Measurements from ENCODE around the gene GRIK1. TPM values are rescaled to one million over a fixed set of nuclear protein-coding genes. Genes with fewer than 3 reads are reported as not detected.
A peak's percentile ranks its signal among the peaks of the same experiment; 100 is the strongest.

GRIK1 gene
- total RNA-seq, 1 donor, result not detected

DNA sequence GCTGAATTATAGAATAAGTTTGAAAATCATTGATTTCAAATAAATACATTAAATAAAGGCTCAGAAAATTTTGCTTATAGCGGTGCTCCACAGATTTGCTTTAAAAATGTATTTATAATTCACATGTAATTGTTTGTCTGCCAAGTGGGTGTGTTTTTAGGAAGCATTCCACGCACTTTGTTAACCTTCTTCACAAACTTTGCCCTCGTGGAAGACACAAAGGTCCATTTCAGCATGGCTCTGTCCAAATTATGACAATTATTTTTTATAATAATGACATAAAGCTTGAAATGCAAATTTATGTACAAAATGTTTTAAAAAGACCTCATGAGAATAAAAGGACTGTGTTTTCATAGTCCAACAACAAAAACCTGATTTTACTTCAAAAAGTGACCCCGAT, 146.1 kb downstream of the GRIK1 start:
- DNase-seq (ENCODE audit: low read depth in 2 of 3, low spot score in 2 of 3), result no peak

DNA sequence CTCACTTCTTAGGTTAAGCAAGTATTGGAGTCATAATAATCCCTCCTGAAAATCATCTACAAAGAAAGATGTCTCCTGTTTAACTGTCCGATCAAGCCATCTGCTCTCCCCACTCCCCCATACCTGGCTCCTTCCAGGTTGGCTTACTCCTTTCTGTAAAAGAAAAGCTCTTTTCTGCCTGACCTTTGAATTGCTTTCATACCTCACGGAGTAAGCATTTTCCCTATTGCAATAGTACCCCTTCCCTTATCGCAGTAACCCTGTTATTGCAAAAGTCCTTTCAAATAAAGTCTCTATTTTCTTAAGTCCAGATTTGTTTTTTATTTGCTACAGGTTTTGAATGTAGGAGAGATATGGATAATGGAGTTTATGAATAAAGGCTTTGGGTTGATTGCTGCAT, 150.4 kb downstream of the GRIK1 start:
- DNase-seq (ENCODE audit: low read depth in 2 of 3, low spot score in 2 of 3), result no peak

DNA sequence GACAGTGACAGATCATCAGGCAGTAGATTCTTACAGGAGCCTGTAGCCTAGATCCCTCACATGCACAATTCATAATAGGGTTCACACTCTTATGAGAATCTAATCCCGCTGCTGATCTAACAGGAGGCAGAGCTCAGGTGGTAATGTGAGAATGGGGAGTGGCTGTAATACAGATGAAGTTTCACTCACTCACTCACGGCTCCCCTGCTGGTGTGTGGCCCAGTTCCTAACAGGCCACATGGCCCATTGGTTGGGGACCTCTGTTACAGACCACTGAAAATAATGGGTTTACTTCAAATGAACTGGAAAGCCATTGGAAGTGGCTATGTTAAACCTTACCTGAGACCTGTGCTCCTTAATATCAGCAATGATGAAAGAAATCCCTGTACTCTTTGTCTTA, 151.0 kb downstream of the GRIK1 start:
- no peak for DNase-seq (ENCODE audit: low read depth in 2 of 3, low spot score in 2 of 3)

DNA sequence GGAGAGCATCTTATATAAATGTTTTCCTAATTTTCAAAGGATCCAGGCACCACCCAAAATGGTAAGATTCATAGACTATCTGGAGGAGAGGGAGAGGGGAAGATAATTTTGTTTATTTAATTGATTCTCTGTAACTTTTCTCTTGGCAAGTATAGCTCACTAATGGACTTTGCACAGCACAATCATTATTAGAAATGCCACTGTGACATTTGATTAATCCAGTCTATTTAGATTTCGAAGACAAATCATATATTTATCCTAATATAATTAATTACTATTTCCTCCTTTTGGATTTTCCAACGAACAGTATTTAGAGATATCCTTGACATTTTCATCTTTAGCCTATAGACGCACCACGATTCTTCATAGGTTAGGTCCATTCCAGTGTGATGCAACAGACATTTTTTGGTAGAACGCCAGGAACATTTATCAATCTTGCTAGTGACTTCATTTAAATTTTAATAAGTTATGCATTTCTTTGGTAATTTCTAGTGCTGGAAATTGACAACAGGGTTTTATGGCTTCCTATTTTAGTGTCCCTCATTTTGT, 152.4 kb downstream of the GRIK1 start:
- no peak for DNase-seq (ENCODE audit: low read depth in 2 of 3, low spot score in 2 of 3)

DNA sequence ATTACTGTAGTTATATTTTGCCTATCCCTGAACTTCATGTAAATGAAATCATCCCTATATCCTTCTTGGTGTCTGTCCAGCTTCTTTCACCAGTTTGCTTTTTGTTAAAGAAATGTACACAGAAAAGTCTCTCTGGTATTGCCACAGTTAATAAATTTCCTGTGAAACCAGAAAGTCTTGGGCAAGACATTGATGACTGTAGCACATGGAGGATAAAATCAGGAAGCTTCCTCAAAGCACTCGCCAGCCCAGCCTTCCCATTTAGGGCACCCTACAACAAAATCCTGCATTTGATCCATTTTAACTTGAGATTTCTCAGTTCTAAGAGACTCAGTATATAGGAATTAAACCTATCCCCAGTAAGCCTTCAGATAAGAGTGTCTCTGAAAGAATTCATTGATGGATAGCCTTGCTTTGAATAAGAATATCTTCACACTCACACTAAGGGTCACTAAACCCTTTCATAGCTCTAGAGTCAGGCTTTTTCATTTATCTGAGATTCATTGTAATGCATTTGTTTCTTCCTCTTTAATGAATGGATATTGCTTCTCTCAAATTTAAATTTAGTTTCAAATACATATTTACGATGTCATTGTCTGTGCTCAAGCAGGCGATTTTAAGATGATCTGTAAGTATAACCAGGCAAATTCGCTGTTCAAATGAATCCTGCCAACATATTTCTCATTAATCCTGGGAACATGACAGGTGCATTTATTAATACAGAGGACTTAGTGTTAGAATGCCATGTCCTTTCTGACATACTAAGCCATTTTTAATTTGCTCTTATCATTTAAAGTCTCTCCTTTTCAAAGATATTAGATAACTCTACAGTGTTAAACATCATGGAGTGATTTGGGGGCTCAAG, 153.1 kb downstream of the GRIK1 start:
- DNase-seq (ENCODE audit: low read depth in 2 of 3, low spot score in 2 of 3), result no peak

DNA sequence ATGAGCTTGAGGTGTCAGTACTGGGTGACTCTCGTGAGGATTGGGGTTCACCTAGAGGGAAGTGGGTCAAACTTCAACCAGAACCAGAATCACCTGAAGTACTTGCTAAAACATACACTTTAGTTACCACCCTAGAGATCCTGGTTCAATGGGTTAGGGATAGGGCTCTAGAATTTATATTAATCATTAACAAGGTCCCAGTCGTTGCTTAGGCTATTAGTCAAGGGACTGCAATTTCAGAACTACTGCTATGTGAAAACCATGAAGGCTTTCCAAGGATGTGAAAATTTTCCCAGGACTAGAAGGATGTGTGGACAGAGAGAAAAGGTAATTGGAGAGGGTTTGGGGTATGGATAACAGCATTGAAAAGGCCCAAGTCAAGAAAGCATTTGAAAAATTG, 162.6 kb downstream of the GRIK1 start:
- no peak for DNase-seq (ENCODE audit: low read depth in 2 of 3, low spot score in 2 of 3)

DNA sequence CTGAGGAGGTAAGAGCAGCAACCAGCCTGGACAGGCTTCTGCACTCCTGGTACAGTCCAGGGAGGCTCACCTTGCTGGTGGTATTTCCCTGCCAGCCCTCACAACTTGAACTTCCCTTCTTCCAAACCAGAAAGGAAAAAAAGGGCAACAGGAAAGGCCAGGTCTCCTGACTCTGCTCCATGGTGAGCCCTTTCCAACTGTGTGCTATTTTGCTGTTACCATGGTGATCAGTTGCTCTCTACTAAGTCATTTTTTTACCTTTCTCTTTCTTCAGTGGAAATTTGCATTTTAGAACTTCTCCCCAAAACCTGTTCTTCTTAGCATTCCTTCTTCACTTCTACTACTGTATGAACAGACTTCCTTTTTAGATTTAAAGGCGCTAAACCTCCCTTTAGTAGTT, 164.3 kb downstream of the GRIK1 start:
- no peak for DNase-seq (ENCODE audit: low read depth in 2 of 3, low spot score in 2 of 3)

DNA sequence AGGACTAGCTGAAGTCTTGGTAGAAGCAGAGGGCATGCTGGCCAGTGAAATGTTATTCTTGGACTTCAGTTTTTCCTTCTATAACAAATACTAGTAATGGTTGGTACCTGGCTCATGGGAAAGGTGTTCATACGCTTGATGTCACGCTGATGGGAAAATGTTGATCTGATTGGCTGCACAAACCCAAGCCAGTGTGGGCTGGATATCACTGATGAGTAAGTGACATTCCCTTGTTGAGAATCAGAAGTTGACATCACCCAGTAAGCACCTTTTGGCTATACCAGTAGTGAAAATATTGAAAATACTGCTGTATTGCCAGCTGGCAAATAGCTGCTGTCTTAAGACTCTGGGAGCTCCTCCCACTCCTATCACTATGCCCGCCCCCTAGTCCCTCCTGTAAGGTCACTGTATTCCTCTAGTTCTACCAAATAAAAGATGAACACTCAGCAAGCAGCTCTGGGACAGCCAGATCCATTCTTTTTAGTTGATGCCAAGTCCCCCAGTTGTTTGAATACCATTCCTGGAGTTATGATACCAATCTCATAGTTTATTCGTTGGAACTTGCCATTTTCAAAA, 168.2 kb downstream of the GRIK1 start:
- DNase-seq (ENCODE audit: low read depth in 2 of 3, low spot score in 2 of 3), result no peak

DNA sequence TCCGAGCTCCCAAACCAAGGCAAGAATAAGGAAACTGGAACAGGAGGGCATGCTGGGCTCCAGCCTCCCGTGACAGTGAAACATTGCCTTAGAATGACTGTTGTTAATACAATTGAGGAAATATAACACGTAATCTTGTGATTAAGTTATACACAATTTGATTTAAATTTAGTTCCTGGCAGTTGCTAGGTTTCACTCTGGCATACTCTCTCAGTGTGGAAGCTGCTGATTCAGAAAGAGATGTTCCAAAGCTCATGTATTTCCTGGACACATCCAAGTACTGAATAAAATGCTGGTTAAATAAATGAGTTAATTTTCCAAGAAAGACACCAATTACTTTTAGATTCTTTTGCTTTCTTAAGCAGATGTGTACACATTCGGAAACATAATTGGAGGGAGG, 176.1 kb downstream of the GRIK1 start:
- no peak for DNase-seq (ENCODE audit: low read depth in 2 of 3, low spot score in 2 of 3)

DNA sequence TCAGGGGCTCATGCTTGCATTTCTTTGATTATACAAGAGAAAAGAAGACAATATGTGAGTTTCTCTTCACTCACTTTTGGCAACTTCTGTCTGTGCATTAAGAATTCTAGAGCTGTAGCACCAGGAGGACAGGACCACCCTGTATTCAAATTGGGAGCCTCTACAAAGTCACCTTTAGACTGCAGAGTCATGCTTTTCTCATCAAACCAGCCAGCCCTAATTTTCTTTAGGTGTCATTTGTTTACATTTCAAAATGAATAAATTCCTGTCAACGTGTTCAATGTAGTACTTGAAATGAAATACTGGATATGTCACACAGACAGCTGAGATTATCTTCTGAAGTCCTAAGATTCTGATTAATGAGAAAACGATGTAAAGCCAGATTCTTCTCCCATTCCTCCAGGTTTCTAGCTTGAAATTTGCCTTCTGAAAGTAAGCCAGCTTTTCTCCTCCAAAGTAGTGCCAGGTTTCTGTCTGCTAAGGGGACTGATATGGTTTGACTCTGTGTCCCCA, 177.2 kb downstream of the GRIK1 start:
- DNase-seq (ENCODE audit: low read depth in 2 of 3, low spot score in 2 of 3), result no peak

DNA sequence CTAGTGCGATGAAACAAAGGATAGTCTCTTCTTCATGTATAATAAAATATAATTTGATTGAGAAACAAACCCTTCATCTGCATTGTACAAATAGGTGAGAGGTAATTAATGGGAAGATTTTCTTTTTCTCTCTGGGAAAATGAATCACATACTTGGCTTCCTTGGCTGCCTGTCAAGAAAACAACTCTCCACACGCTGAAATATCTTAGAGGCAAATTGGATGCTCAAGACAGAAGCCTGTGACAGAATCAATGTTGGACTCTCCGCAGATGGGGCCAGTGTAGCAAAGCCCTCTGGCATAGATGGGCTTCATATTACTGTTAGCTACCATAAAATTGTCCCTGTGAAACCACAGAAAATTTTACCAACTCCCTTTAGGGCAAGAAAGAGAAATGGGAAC, 186.6 kb downstream of the GRIK1 start:
- no peak for DNase-seq (ENCODE audit: low read depth in 2 of 3, low spot score in 2 of 3)

DNA sequence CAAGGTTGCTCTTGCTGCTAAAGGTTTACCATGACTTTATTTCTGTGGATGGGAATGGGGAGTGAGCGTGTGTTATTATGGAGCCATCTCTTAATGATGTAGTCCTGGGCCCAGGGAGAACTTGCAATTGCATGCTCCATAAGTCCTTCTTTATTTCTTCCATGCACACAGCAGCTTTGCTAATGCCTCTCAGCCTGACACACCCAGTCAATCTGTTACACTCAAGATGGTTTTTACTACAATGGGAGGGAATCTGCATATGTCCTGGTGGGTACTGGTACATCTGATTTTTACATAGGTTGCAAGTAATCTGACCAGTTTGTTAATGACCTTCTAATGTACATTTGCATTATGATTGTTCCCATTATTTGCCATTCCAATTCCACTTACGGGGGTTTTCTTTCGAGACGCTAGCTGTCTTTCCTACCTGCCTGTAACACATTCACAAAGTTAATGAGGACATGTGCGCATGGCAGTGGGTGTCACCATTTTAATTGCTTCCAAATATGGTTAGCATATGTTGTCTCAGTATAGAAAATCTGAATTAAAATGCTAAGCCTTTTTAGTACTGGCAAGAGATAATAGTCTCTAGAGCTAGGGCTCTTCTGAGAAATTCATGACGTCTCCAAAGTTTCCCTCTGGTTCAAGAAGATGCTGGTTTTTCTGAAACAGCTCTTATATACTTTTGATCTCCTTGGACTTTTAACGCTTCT, 188.2 kb downstream of the GRIK1 start:
- DNase-seq (ENCODE audit: low read depth in 2 of 3, low spot score in 2 of 3), result no peak

DNA sequence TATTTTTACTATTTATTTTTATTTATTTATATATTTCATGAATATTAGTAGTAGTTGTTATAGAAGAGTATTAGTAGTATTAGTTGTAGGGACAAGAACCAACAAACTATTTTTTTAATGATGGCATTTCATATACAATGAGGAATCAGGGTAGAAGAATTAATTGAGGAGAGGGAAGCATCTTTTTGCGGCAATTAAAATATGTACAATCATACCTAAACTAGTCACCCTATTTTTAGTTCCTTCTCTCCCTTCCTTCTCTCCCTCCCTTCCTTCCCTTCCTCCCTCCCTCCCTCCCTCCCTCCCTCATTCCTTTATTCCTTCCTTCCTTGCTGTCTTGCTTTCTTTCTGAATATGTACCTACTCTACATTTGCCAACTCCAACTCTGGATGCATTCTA, 189.8 kb downstream of the GRIK1 start:
- DNase-seq (ENCODE audit: low read depth in 2 of 3, low spot score in 2 of 3), result no peak

DNA sequence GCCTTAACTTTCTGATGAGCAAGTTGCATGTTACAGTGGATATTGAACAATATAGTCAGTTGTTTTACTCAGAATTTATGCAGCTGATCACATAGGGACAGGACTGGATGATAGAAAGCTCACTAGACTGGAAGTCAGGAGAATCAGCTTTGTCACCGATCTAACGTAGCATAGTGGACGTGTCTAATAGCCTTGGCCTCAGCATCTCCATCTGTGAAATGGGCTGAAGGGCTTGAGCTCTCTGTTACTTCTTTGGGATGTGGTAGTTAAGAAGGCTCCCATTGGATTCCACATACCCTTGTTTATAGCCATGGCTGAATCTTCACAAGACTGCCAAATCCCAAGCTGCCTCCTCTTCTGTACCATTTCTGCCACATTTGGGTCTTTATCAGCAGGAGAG, 190.6 kb downstream of the GRIK1 start:
- DNase-seq (ENCODE audit: low read depth in 2 of 3, low spot score in 2 of 3), result no peak

DNA sequence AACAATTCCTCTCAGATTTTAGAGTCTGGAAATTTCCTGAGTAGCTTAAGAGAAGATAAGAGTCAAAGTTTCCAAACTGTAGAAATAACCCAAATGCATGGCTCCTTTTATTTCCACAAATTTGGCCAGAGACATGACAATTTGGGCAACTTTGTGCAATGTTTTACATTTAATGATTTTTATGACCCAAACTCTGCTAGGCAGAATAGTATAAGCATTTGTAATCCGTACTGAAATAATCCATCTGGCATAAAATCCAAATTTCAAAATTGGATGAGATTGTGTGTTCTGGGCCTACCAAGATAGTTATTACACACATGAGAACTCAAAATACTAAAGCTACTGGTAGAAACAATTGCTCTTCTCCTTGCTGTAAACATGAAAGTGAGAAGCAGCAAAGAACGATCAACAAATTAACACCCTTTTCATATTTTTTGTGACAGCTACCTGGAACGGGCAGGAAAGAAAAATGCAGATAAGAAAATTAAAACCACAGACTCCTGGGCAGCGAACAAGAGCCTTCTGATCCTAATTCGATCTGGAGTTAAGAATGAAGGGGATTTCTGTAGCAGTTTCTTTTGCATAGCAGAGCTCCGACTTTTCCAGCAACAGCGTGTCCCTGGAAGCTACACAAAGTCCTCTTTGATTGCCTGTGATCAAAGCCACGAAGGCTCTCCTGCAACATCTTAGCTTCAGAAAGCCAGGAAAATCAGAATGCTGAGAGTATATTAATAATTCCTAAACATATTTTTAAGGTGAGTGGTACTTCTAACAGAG, 191.2 kb downstream of the GRIK1 start:
- no peak for DNase-seq (ENCODE audit: low read depth in 2 of 3, low spot score in 2 of 3)

DNA sequence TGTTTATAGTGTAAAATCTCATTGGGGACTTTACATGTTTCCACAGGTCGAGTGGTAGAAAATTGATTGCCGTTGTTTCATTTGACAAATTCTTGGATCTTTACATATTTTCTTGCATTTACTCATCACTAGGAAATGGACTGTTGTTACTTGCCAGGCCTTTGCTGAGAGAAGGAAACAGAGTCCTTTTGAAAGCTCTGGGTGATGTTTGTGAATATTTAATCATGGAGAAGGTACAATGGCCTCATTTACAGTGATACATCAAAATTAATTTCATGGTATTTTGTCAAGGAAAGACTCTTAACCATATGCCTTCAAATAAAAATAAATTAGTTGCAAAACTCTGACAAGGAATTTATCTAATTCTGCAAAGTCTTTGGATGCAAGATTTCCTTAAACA, 198.0 kb downstream of the GRIK1 start:
- DNase-seq (ENCODE audit: low read depth in 2 of 3, low spot score in 2 of 3), result no peak

DNA sequence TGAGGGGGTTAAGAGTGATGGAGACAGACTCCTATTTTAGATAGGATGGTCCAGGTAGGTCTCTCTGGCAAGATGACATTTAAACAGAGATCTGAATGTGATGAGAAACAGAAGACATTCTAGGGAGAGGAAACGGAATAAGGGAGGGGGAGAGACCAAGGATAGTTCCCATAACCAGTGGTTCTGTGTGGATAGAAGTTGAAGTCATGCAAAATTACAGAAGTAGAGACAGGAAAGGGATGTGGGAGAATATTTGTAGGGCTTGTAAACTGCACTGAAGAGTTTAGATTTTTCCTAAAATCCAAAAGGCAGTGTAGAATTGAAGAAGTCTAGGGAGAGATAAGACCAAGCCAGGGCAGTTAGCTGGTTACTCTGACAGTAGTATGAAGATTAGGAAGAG, 200.6 kb downstream of the GRIK1 start:
- no peak for DNase-seq (ENCODE audit: low read depth in 2 of 3, low spot score in 2 of 3)

DNA sequence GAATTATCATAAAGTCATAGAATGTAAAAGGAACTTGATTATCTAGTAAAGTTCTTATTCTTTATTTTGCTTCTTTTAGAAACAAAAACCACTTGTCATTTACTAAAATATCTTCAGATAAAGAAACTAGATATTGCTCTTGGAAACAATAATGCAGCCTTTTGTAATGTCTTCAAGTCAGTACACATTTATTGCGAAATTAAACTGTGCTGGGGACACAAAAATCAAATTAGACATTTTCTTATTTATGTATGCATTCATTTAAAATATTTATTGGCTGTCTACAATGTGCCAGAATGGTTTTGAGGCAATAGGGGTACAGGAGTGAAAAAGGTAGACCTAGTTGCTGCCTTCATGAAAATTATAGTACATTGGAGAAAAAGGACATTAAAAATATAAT, 201.1 kb downstream of the GRIK1 start:
- DNase-seq (ENCODE audit: low read depth in 2 of 3, low spot score in 2 of 3), result no peak

DNA sequence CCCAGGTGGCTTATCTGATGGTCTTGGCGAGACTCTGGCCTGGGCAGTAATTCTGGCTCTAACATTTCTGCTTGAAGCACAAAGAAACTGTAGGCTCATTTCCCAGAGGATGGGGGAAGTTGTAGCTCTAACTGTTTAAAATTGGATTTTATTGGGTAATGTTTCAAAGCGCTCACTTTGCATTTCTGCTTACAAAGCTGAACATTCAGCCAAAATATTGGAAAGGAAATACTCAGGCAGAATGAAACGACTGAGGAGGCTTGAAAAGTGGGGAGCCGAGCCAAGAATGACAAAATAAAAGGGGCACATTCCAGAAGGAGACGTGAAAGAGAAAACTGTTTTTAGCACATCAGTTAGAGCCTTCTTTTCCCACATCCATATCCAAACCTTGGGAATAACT, 202.6 kb downstream of the GRIK1 start:
- DNase-seq (ENCODE audit: low read depth in 2 of 3, low spot score in 2 of 3), result no peak

DNA sequence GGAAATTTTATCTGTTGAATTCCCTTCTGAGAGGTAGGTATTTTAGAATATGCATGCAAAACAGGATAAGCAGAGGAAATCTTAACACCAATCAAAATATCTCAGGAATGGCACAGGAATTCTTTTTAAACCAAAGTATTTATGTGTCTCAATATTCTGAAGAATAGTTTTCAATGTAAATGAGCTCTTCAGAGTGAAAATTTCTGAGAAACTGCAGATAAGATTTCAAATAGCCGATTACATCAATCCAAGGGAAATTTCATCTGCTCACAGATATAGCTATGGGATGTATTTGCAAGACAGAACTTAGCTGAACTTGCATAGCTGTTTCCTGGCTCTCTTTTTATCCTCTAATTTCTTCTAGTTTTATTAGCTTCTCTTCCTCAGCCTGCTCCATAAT, 209.5 kb downstream of the GRIK1 start:
- no peak for DNase-seq (ENCODE audit: low read depth in 2 of 3, low spot score in 2 of 3)

DNA sequence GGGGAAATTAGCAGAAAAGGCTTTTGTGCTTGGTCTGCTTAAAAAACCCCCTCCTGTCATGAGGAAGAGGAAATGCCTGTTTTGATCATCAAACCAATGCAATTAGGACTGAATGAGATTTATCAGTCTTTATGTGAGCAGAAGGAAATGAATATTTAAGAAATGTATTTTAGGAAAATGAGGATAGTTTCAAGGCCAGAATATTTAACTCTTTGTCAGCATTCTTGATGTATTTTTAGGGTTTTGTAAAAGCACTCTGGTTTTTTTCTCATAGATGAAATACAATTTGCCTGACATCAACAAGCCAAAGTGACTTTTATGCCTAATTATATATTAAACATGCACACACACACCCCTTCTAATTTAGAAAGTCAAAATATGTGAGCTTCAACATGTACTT, 213.8 kb downstream of the GRIK1 start:
- peak in 1 of 3 donors; percentile 6 for DNase-seq (ENCODE audit: low read depth in 2 of 3, low spot score in 2 of 3)

Measured in hematopoietic multipotent progenitor cell (in vitro differentiated cells).